Muscle of back (tissue), 11 donors: Measurements from ENCODE around the gene CXCL1. TPM values are rescaled to one million over a fixed set of nuclear protein-coding genes. Genes with fewer than 3 reads are reported as not detected.

Source experiments
- DNase-seq, 3 donors: peaks; one replicate each; pipeline versions ENCODE4 v3.0.0 to v3.0.0-alpha.2; 2013
- polyA plus RNA-seq, 10 donors: library from polyadenylated mRNA; unstranded; fragments of 120-200 nt; gene quantifications; one replicate each; pipeline ENCODE4 v1.2.1, GENCODE V29; 2013; ENCODE audit not compliant: insufficient read length in 10 of 10

The CXCL1 gene
- polyA plus RNA-seq, 10 donors, result 0.31 to 1.4 (median 0.53) TPM; not detected in 2

- peak in 1 of 3 donors; percentile 87 for DNase-seq
Observed at GRCh38 chr4:73917081-73917501, 47.9 kb downstream of the CXCL1 start.

DNA sequence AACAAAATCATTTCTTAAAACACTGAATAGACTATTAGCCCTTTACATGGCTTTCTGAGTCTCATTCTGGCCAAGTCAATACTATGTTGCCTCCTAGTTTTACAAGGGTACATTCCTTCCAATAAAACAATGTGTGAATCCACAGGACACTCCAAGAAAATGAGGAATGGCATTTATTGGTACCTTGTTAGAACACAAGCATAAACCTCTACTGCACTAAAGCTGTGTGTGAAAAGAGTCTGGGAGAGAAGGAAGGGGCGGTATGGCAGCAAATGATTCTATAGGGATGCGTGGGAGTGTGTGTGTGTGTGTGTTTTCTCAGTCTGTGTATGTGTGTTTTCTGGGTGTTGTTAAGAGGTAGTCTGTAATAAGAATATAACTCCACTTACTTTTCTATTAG, 48.9 kb downstream of the CXCL1 start:
- no peak for DNase-seq

DNA sequence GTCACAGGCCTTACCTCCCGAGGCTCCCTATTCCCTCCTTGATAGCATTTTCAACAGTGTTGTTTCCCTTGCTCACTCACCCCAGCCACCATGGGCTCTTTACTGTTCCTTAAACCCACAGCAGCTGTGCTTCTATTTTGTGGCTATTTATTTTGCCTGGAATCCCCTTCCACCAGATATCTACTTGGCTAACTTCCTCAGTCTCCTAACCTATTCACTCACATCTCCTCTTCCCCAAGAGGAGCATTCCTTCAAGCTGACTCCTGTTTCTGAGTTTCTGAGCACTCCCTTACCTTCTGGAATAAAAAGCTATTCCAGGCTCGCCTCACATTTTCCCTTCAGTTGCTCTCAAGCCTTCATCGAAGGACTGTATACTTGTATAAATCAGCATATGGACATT, 50.5 kb downstream of the CXCL1 start:
- peak in 1 of 3 donors; percentile 13 for DNase-seq

Other genes starting within 250 kb of the CXCL1 start
- gene RASSF6, start 249.0 kb upstream of the CXCL1 start, polyA plus RNA-seq, result under 1 TPM in 8 of 10 donors, not detected in 2; 0.04 to 0.49 (median 0.19) TPM
- 10 to 100 TPM in 1 of 10 donors, 1 to 10 TPM in 9; 2.1 to 11.9 (median 4.3) TPM for gene CXCL8, start 128.8 kb upstream of the CXCL1 start, polyA plus RNA-seq
- under 1 TPM in 5 of 10 donors, not detected in 5; 0.08 to 0.34 (median 0.30) TPM for gene CXCL6, start 32.7 kb upstream of the CXCL1 start, polyA plus RNA-seq
- not detected for gene PF4V1, start 16.1 kb upstream of the CXCL1 start, polyA plus RNA-seq
- gene PF4, start 112.6 kb downstream of the CXCL1 start, polyA plus RNA-seq, result 1 to 10 TPM in 7 of 10 donors, under 1 TPM in 3; 0.77 to 2.8 (median 1.5) TPM
- gene PPBP, start 118.8 kb downstream of the CXCL1 start, polyA plus RNA-seq, result 1 to 10 TPM; 2.4 to 6.3 (median 3.5) TPM
- gene CXCL5, start 129.3 kb downstream of the CXCL1 start, polyA plus RNA-seq, result 1 to 10 TPM in 1 of 10 donors, under 1 TPM in 8, not detected in 1; 0.08 to 1.2 (median 0.28) TPM
- gene CXCL3, start 169.3 kb downstream of the CXCL1 start, polyA plus RNA-seq, result under 1 TPM in 6 of 10 donors, not detected in 4; 0.19 to 0.89 (median 0.36) TPM
- gene CXCL2, start 229.8 kb downstream of the CXCL1 start, polyA plus RNA-seq, result 1 to 10 TPM in 5 of 10 donors, under 1 TPM in 5; 0.19 to 6.3 (median 1.1) TPM